ENCODE data around the gene NTN3.
A peak's percentile ranks its signal among the peaks of the same experiment; 100 is the strongest.
"Not testable (repeated sequence)": the region's sequence is repeated elsewhere in the genome, so short reads cannot be mapped to it uniquely, and the experiment has no call there.

NTN3 gene

GRCh38 chr16:2479996-2480395 lies 8.9 kb downstream of the NTN3 start:
- not testable (repeated sequence) for DNase-seq

- no peak for DNase-seq
Observed at GRCh38 chr16:2480948-2481347, 9.9 kb downstream of the NTN3 start.

GRCh38 chr16:2481676-2482075 lies 10.6 kb downstream of the NTN3 start:
- DNase-seq, result no peak

- no peak for DNase-seq
Observed at GRCh38 chr16:2482249-2482648, 11.2 kb downstream of the NTN3 start.

DNA sequence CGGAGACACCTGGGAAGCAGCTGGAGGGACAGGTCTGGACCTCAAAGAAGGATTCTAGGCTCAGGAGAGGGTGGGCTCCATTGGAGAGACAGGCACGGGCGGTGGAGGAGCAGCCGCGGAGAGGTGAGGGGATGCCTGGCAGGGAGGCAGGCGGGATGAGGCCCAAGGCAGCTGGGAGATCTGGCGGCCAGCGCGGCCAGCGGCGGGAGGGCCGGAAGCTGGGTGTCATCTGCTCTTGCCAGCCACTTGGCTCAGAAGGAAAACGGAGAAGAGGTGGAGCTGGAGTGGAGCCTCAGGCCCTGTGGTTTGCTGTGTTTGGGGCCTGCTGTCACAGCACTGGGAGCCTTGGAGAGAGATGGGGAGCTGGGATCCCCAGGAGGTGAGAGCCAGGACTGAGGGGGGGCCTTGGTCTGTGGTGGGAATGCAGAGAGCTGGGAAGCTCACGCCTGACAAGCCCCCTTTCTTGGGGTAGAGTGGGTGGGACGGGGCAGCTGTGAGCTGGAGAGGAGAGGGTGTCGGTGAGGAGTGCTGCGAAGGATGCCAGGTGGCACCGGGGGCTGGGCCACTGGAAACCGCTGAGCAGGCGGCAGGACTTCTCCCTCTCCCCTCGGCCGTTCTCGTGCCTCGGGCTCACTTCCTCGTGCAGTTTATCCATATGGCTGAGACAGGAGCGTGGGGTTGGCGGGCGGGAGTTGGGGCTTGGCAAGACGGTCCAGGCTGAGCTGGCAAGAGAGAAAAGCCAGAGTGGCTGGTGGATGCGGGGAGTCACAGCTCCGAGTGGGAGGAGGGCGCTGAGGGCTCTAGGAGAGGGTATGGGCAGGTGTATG lies 11.8 kb downstream of the NTN3 start:
- DNase-seq, result peak; percentile 14

GRCh38 chr16:2483939-2484897 lies 13.1 kb downstream of the NTN3 start:
- DNase-seq, result no peak

GRCh38 chr16:2484898-2485508 lies 13.9 kb downstream of the NTN3 start:
- DNase-seq, result no peak

DNA sequence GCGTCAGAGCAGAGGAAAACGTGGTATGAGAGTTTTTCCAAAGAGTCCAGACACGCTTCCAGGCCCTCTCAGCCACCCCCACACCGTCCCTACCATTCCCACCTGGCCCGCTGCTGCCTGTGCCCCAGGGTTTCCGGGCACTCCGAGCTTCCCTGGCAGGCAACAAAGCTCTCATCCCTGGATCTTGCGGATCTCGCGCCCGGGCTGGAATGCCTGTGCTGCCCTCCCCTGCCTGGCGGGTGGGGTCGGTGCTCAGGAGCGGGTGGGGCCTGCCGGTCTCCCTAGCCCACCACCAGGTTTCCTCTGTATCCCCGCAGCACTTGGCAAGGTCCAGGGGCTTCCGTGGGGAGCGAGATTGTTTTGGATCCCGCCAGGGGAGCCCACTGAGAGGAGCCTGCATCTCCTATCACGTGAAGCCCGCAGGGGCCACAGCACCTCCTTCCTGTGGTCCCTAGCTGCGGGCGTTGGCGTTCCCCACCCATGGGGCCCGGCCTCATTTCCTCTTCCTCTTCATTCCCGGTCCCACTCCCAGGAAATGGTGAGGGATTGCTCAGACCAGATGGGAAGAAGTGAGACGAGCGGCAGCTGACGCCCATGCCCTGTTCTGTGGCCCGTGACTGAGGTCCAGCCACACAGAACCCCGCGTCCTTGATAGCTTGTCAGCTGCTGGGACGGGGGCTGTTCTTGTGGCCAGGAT lies 14.9 kb downstream of the NTN3 start:
- no peak for DNase-seq

DNA sequence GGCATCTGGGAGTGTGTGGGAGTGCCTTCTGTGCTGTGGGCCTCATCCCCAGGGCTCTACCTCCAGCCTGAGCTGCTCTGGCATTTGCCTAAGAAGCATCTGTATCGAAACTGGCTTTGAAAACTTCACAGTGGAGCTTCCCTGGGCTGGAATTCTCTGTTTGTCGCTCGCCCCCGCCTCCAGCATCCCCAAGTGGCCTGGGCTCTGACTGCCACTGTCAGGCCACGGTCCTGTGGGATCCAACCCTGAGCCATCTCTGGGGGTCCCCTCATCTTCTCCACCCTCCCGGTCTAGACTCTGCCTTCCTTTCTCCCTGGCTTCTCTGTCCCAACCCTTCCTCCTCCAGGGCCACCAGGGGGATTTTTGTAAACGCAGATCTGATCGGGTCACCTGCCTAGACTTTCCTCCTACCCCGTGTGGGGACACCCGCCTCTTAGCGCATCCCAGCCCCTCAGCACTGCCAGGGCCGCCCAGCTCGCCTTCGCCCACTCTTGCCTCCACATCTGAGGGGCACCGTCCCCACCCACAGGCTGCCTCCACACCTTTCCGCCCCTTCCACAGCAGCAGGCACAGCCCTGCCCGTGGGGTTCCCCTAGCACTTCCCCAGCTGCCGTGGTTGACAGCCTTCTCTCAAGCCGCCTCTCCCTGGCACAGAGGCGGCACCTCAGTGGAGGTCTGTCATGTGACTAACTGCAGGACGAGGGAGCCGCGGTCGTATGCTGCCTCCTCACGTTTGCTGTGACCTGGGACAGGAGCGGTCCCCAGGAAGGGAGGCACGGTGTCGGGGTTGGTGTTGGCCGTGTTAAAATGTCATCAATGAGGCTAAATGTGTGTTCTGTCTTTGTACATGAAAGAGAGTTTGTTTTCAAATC lies 15.8 kb downstream of the NTN3 start:
- DNase-seq, result peak; percentile 14

DNA sequence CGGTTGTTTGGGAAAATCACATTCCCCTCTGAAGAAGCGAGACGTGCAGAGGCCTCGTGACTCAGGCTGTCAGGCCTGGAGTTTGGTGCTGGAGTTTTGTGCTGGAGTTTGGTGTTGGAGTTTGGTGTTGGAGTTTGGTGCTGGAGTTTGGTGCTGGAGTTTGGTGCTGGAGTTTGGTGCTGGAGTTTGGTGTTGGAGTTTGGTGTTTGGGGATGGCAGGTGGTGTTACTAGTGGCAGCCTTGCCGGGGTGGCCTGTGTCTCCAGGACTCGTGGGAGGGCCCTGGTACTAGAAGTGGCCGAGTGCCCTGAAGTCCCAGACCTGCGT lies 16.4 kb downstream of the NTN3 start:
- DNase-seq, result no peak

DNA sequence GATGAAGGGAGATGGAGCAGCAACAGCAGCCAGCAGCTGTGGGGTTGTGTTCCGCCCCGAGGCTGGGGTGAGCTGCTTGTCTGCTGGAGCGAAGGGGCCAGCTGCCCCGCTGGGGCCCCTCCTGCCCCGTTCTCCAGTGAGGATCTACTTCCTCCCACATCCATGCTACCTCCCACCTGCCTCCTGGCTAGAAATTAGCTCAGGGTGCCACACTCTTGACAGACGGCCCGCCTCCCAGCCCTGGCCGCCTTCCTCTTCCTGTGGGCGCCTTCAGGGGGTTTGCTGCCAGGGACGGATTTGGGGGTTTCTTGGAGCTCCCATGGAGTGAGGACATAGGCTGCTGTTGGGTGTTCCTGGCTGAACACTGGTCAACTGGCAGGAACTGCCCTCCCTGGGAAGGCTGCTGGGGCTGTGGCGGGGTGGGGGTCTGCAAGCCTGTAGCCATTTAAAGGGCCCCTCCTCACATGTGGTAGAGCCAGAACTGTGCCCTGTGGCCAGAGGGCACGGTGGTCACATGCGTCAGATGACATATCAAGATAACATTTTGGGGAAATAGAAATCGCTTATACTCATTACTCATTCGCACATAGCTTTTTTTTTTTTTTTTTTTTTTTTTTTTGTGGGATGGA lies 16.9 kb downstream of the NTN3 start:
- no peak for DNase-seq

DNA sequence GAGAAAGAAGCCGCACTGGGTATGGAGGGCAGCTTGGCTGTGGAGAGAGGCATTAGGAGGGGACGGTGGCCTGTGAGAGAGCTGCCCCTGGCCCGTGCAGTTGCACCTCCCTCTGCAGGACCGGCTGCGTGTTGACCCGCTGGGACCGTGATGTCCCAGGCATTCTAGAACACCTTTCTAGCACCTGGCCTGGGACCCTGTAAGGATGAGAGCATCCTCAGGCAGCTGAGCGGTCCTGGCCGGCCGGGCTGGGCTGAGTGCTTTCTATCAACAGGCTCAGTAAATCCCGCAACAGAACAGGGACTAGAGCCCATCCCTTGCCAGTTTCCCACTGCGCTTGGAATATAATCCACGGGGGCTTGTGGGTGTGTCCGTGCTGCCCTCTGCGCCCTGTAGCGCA lies 18.5 kb downstream of the NTN3 start:
- no peak for DNase-seq

DNA sequence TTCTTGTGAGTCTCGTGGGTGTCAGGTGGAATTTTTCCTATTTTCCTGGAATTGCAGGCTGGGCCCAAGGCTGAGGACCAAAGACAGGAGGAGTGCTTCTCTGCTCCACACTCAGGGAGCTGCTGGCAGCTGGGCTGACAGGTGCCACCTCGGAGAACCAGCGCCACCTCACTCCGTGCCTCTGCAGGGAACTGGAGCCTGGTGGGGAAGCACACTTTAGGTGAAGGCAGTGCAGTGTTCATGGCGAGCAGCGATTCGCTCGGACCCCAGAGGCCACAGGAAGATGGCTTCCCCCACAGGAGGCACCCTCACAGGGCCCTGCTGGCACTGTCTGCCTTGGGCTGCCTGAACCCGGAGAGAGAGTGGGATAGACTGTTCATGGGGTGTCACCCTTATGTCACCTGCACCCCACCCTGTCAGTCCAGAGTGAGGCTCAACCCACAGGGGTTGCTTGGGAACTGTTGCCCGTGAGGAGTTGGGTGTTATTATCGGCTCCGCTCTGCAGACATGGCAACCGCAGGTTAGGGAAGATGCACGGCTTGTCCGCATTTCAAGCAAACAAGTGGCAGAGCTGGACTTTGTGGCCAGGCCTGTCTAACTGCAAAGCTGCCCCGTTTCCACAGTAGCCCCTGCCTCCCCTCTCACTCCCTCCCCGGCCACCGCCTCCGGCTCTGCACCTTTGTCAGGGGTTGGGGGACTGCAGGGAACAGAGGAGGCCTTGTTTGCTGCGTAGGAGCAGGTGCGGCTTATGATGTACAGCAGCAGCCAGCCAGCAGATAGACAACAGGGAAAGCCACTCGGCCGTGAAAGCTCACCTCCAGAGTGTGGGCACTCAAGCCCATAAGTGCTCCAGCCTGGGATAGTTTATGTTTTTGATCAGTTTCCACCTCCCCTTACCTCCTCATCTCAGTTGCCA lies 19.4 kb downstream of the NTN3 start:
- peak; percentile 81 for DNase-seq

GRCh38 chr16:2492292-2492691 lies 21.2 kb downstream of the NTN3 start:
- no peak for DNase-seq

DNA sequence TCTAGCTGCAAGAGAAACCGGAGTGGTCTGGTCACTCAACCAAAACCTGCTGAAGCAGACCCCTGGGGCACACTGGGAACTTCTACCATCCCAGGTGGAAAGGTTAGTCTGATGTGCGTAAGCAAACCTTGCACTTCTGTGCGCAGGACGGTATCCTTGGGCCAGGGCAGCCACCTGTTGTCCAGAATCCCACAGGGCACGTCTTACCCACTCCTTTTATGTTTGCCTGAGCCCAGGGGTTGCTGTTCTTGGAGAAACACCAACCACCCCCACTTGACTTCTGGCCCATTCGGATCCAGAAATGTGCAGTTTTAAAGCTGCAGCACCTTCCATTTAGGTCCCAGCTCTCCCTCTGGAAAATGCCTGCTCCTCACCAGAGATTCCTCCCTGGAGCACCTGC lies 22.5 kb downstream of the NTN3 start:
- no peak for DNase-seq

DNA sequence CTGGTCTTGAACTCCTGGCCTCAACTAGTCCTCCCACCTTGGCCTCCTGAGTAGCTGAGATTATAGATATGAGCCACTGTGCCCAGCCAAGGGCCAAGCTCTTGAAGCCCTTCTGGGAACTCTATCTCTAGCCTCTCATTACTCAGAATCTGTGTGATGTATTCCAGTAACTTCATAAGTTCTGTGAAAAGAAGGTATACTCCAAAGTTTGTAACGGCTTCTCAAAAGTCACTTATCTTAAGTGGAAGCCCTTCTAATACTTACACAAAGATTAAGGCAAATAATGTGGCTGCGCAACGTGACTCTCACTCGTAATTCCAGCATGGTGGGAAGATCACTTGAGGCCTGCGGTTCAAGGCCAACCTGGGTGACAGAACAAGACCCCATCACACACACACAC lies 23.5 kb downstream of the NTN3 start:
- DNase-seq, result no peak

DNA sequence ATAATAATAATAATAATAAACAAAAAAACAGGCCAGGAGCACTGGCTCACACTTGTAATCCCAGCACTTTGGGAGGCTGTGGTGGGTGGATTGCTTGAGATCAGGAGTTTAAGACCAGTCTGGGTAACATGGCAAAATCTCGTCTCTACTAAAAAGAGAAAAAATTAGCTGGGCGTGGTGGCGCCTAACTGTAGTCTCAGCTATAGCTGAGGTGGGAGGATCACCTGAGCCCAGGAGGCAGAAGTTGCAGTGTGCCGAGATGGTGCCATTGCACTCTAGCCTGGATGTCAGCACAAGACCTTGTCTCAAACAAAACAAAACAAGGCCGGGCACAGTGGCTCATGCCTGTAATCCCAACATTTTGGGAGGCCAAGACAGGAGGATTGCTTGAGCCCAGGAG lies 23.9 kb downstream of the NTN3 start:
- DNase-seq, result no peak

DNA sequence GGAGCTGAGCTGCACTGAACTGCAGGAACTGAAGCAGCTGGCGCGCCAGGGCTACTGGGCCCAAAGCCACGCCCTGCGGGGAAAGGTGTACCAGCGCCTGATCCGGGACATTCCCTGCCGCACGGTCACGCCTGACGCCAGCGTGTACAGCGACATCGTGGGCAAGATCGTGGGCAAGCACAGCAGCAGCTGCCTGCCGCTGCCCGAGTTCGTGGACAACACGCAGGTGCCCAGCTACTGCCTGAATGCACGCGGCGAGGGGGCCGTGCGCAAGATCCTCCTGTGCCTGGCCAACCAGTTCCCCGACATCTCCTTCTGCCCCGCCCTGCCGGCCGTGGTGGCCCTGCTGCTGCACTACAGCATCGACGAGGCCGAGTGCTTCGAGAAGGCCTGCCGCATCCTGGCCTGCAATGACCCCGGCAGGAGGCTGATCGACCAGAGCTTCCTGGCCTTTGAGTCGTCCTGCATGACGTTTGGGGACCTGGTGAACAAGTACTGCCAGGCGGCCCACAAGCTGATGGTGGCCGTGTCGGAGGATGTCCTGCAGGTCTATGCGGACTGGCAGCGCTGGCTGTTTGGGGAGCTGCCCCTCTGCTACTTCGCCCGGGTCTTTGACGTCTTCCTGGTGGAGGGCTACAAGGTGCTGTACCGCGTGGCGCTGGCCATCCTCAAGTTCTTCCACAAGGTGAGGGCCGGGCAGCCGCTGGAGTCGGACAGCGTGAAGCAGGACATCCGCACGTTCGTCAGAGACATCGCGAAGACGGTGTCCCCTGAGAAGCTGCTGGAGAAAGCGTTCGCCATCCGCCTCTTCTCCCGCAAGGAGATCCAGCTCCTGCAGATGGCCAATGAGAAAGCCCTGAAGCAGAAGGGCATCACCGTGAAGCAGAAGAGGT lies 25.4 kb downstream of the NTN3 start:
- no peak for DNase-seq

GRCh38 chr16:2497116-2497630 lies 26.1 kb downstream of the NTN3 start:
- no peak for DNase-seq
